Stimulated activated CD8-positive, alpha-beta memory T cell treated with anti-CD3 and anti-CD28 coated beads, Interleukin-4, amount 100 ng/mL, for 4 hours (primary cell): ENCODE data around the gene TRIM44.

Experiments
- DNase-seq, 2 donors: peaks; one replicate each; pipeline ENCODE4 v3.0.0-alpha.2; 2020; ENCODE audit warnings: low read depth in 2 of 2, low spot score in 1 of 2

TRIM44 gene, protein sequence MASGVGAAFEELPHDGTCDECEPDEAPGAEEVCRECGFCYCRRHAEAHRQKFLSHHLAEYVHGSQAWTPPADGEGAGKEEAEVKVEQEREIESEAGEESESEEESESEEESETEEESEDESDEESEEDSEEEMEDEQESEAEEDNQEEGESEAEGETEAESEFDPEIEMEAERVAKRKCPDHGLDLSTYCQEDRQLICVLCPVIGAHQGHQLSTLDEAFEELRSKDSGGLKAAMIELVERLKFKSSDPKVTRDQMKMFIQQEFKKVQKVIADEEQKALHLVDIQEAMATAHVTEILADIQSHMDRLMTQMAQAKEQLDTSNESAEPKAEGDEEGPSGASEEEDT

DNA sequence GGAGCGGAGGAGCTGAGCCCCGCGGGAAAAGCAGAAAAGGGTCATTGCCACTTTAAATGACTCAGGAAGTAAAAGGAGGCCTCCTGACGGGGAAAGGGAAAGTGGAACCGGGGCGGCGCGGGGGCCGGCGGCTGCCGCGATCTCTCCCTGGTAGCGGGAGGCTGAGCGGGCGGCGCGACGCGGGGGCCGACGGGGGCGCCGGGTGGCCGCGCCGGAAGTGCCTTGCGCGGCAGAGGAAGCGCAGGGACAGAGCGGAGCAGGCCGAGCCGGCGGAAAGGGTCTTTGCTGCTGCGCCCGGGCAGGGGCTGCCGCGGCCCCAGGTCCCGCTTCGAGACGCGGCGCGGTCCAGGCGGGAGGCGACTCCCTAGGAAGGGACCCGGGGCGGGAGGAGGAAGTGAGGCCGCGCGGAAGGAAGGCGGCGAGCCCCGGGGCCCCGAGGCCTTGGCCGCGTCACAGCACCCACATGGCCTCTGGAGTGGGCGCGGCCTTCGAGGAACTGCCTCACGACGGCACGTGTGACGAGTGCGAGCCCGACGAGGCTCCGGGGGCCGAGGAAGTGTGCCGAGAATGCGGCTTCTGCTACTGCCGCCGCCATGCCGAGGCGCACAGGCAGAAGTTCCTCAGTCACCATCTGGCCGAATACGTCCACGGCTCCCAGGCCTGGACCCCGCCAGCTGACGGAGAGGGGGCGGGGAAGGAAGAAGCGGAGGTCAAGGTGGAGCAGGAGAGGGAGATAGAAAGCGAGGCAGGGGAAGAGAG is at the start of gene TRIM44:
Gene TRIM44, plus strand, starts transcription at position 127 of the 759 bp plus-strand sequence. Its CDS starts 337 bp downstream, at position 464.
- peak; percentile 65 to 76 for DNase-seq

DNA sequence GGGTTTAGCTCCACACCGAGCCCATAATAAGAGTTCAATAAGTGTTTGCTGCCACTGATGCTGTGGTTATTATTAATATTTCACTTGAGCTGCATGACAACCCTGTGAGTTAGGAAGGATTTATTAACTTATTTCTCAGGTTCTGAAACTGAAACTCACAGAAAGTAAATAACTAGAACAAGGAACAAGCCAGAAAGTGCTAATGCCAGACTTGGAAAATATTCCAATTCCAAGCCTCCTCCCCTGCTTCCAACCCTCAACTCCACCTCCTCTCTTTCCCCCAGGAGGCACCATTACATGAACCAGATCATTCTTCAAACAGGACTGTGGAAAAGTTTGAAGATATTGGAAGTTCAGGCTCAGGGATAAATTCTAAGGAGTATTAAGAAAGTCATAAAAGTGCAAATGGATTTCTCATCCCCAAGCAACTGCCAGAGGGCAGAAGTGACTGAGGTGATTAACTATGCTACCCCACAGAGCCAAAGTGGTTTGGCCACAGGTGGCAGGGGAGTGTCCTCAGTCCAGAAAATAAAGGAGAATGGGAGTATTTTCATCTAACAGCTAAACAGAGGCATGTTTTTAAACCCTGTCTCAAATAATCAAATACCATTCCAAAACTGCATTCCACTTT is 47.5 kb upstream of the TRIM44 start:
- no peak for DNase-seq

DNA sequence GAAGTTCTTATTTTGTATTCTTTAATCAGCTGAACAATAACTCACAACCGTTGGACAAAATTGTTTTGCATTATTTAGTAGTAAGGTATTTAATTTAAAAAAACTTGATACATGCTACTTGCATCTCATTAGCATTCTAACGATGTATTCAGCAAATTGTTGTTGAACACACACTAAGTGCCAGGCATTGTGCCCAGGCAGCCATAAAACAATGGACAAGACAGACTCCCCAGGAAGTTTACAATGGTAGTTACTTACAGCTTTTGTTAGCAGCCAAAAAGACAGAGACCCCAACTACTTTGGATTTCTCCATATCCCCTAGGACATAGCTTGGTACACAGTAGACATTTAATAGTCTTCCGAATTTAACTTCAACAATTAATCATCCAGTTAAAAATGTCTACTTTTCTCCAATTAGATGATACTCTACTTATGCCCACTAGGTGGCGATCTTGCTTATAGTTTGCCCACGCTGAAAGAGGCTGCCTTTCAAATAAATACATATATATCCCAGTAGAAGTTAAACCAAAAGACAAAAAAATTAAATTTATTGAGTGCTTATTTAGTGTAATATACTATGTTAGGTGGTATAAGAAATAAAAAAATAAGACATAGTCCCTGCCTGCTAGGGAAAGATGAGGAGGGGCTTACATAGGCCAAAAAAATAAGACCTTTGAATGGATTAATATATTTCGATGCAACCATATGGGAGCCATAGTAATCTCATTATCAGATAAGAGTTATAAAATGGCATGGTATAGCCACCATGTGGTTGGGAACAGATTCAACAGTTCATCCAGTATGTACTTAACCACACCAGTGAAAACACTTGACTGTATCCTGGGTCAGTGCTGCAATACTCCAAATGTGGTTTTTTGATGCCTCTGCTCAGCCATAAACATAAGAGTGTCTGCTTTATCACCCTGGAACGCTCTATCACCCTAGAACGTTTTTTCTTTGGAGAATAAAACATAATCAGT is 46.4 kb upstream of the TRIM44 start:
- no peak for DNase-seq

DNA sequence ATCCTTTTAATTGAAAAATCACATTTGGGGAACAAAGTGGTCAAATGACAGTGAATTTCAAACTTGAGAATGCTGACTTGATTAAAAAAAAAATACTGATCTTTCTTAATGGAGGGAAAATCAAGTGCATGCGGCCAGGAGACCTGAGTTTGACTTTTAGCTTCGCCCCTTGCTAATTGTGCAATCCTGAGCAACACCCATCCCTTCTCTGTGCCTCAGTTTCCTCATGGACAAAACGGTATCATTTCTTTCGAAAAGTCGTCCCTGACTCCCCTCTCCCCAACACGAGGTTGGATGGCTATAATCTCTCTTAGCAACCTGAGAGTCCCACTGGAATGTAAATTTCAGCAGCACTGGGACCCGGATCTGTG is 45.3 kb upstream of the TRIM44 start:
- no peak for DNase-seq

DNA sequence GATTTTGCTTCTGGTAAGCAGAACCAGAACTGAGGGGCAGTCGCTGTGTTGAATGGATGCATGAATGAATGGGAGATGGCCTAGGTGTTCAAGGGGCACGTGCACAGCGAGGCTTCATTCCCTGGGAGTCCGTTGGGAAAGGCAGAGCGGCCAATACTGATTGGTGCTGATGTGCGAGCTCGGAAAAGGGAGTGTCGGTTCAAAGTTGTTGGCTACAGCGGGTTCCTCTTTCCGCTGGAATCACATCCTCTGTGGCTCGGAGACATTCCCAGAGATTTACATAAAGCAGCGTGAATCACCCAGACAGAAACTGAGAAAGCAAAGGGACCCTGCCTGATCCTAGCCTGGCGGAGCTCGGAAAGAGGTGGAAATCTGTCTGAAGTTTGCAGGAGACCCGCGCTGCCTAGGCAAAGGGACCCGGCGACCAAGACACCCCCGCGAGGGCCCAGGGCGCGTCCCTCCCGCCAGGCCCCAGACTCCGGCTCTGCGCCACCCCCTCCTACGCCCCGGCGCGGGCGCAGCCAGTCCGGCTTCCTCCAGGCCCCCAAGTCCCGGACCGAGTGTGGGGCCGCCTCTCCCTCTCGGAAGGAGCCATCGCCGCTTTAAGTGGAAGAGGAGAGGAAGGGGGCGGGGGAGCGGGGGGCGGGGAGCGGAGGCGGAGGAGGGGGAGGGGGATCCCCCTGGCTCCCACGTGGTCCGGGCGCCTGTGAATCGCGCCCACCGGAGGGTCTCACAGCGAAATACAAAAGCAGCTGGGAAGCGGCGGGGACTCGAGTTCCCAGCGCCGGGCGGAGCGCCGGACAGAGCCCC is 44.7 kb upstream of the TRIM44 start, which contains the start of gene FJX1:
Gene FJX1, plus strand, starts transcription at position 774 of the 810 bp plus-strand sequence. CDS start 177 bp downstream, outside the sequence.
- no peak for DNase-seq

DNA sequence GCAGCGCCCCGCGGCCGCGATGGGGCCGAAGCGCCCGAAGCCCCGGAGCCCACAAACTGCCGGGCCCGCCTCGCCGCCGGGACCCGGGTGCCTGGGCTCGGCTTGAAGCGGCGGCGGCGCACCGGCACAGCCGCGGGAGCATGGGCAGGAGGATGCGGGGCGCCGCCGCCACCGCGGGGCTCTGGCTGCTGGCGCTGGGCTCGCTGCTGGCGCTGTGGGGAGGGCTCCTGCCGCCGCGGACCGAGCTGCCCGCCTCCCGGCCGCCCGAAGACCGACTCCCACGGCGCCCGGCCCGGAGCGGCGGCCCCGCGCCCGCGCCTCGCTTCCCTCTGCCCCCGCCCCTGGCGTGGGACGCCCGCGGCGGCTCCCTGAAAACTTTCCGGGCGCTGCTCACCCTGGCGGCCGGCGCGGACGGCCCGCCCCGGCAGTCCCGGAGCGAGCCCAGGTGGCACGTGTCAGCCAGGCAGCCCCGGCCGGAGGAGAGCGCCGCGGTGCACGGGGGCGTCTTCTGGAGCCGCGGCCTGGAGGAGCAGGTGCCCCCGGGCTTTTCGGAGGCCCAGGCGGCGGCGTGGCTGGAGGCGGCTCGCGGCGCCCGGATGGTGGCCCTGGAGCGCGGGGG is 44.0 kb upstream of the TRIM44 start:
- DNase-seq: no peak

DNA sequence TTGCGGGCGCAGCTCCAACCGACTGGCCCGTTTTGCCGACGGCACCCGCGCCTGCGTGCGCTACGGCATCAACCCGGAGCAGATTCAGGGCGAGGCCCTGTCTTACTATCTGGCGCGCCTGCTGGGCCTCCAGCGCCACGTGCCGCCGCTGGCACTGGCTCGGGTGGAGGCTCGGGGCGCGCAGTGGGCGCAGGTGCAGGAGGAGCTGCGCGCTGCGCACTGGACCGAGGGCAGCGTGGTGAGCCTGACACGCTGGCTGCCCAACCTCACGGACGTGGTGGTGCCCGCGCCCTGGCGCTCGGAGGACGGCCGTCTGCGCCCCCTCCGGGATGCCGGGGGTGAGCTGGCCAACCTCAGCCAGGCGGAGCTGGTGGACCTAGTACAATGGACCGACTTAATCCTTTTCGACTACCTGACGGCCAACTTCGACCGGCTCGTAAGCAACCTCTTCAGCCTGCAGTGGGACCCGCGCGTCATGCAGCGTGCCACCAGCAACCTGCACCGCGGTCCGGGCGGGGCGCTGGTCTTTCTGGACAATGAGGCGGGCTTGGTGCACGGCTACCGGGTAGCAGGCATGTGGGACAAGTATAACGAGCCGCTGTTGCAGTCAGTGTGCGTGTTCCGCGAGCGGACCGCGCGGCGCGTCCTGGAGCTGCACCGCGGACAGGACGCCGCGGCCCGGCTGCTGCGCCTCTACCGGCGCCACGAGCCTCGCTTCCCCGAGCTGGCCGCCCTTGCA is 43.3 kb upstream of the TRIM44 start:
- DNase-seq: no peak

DNA sequence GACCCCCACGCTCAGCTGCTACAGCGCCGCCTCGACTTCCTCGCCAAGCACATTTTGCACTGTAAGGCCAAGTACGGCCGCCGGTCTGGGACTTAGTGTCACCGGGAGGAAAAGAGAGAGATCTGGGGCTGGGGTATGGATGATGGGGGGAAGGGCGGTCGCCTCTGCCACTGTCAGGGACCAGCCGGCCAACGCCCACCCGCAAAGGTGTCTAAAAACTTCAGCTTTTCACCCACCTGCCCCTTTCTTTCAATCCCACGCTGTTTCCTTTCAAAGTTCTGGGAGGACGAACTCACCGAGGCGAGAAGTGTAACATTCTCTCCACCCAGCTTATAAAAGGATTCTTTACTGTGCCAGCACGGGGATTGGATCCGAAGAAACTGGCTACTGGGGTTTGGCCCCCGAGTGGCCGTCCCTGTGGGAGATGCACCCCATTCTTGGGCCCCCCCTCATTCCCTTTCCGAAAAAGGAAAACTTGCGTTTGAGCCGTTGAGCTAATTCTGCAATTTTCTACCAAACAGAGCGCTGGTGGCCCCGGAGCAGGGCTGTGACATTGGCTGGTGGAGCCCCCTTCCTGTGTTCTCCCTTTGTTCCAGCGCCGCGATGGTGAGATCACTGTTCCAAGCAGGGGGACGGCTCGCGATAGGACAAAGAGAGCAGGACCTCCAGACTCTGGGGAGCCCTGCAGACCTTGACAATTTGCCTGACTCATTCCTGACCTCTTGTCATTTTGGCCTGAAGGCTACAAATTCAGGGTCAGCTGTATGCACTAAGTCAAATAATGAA is 42.5 kb upstream of the TRIM44 start:
- no peak for DNase-seq

DNA sequence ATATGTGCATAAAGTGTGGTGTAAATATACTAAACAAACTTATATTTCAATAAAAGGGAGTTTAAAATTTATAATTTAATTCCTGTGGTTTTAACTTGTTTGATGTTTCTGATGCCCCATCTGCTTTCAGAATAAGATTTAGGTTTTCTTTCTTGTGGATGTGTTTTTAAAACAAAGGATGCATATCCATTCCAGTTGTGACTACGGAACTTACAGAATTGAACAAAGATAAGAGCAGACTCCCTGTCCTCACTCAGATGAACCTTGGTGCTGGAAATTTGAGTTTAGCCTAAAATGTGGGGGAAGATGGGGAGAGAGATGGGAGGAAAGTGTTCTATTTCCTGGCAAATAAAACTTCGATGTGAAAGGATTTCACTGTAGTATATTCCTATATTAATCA is 41.8 kb upstream of the TRIM44 start:
- DNase-seq: no peak

DNA sequence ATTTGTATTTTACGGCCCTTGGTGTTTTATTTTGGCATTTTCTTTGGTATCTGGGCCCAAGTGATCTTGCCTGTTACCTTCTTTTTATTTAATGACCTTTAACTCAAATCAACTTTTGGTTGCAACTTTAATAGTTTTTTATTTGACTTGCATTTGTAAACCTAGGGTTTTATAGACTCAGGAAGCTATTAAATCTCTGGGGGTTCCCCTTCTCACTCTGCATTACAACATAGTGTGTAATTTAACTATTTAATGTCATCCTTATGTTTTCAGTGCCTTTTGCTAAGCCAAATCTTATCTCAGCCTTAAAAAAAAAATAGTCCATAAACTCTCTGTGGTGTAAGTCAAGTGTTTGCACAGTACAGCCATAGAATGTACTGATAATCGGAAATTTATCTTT is 41.0 kb upstream of the TRIM44 start:
- DNase-seq: no peak

DNA sequence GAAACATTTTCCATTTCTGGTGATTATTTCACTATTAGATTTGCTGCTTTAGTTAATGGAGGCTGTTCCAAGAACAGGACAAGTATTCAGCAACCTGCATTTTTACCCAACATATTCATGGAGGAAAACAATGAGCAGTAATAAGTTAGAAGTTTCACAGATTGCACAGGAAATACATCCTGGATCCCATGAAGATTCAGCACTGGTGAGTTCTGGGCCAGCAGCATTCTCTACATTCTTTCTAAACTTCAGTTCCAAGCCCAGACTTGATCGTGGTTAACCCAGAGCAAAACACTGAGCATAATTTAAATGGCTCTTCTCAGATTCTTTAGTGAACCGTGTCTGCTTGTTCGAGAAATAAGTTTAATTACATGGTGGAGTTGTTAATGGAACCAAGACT is 40.5 kb upstream of the TRIM44 start:
- no peak for DNase-seq

DNA sequence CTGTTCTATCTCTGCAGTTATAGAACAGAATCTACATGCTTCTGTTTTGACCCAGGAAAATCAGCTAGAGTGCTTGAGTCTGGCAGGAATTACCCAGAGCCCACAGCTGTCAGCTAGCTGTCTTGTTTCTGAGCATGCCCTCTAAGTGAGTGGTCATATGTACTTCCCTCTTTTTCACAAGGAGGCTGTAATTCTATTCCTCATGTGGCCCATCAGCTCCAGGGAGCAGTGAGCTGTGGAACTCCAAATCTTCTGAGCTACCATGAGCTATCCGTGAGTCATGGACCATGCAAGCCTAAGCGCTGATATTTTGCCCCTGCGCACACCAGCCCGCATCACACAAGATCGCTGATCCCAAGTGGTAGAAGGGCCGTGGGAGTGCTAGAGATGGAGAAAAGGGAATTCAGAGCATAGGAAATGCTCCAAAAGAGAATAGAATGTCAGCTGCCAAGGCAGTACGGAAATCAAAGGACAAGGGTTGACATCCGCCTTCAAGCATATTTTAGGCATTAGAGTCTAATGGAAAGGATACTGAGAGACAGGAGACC is 38.9 kb upstream of the TRIM44 start:
- DNase-seq: no peak

DNA sequence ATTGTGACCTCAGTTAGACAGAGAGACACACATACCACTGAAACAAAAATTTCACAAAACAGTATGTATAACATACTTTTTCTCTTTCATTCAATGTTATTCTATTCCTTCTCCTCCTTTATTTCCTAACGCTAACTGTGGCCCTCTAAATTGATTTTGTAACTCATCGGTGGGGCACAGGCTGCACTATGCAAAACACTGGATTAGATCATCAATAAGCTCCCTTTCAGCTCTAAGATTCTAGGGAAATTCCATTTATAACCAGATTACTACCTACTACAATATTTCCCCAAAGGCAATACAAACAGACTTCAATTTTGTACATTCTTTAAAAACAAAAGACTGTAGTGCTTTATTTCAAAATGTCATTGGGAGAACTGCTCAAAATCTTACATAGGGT is 38.3 kb upstream of the TRIM44 start:
- DNase-seq: no peak

DNA sequence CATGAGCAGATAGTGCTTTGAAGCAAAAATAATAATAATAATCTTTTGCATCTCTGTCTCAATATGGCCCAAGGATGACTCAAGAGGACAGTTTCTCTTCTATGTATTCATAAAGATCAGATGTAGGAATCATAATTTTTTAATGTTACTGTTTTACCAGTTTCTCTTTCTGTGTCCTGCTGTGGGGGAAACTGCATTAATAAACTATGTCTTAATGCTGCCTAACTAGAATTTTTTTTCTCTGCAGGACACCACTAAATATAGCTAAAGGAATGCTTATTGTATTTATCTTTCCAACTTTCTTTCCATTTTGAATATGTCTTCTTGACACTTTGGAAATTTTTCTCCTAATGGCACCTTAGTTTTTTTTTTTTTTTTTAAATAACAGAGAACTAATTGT is 37.8 kb upstream of the TRIM44 start:
- DNase-seq: no peak

DNA sequence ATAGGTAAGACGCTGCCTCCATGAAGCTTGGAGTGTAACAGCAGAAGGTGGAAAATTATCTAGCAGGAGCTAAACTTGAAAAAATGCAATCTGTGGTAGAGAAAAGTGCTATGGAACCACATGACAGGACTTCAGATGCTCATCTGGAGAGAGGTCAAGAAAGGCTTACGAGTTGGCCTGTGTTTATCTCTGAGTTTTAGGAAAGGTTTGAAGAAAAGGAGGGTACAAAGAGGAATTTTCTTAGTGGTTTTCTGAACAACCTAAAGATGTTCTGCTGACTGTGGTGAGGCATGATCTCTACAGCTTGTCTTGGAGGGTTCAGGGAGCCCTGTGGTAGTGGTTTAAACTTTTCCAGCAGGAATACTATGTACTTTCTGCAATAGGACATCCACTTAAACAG is 36.1 kb upstream of the TRIM44 start:
- DNase-seq: no peak

DNA sequence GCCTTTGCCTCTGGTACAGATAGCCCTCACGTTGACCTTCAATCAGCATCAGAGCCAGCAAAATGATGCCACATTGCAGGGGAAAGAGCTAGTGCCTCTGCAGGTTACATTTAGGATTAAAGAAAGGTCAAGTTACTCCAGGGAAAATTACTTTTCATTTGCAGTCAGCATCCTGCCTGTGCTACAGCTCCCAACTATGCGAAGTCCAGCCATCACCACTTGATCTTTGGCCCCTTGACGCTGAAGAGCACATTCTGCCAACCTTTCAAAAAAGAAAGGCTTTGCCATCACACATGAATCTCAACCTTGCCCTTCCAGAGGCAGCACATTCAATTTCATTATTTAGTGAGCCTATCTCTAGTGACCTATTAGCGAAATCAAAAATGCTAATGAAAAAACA is 33.1 kb upstream of the TRIM44 start:
- DNase-seq: no peak

DNA sequence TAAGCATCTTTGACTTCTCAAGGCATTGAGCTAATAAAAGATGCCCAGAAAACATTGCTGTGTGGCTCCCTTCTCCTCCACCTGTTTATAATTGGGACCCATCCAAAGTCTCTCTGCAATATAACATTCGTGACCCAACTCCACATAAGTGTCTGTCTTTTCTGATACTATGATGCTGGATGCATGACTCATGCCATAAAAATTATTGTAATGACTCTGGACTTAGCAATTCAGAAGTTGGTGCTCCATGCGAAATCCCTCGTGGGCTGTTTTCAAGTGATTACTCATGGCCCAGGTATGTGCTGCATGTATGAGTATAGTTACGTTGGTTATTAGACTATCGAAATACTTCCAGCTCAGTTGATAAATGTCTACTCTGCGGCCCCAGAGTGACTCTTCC is 32.7 kb upstream of the TRIM44 start:
- DNase-seq: no peak

DNA sequence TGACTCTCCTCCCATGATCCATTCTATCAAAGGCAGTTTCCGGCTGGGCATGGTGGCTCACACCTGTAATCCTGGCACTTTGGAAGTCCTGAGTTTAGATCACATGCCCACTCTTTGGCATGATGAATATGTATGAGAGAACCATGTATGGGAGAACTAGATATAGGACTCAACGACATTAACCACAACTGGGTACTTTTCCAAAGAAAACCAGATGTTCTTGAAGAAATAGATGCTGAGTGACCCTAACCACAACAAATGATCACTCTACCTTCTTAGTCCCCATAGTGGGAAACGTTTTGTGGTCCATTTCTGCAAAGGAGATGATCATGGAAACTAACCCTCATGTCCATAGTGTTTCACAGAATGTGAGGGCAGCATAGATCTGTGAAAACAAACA is 30.7 kb upstream of the TRIM44 start:
- DNase-seq: no peak
